ENCODE results near the gene ECHS1.
"Not testable (repeated sequence)": the region's sequence is repeated elsewhere in the genome, so short reads cannot be mapped to it uniquely, and the experiment has no call there.

The ECHS1 gene

GRCh38 chr10:133377025-133377817 is 4.1 kb upstream of the ECHS1 start:
- no peak for DNase-seq

DNA sequence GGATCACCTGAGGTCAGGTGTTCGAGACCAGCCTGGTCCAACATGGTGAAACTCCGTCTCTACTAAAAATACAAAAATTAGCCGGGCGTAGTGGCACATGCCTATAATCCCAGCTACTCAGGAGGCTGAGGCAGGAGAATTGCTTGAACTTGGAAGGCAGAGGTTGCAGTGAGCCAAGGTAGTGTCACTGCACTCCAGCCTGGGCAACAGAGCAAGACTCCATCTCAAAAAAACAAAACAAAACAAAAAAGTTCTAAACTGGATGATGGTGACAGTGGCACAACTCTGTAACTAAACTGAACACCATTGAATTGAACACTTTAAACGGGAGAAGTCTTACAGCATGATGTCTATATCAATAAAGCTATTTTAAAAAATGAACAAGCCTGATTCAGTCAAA is 3.0 kb upstream of the ECHS1 start:
- not testable (repeated sequence) for DNase-seq

- DNase-seq: no peak
Observed at GRCh38 chr10:133375357-133376115, 2.4 kb upstream of the ECHS1 start.

DNA sequence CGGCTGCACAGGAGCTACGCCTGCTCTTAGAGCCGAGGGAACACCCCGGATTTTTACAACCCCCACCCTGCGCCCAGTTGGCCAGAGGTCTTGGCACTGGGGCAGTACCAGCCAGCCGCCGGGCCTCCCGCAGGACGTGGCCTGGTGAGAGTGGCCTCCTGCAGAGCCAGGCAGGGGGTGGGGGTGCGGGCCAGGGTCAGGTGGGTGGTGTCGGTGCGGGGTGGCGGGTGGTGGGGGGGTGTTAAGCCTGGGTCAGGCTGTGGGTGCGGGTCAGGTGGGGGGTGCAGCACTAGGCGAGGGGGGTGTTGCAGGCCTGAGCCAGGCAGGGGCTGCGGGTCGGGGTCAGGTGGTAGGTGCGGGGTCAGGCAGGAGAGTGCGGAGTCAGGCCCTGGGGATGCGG is 647 bp downstream of the ECHS1 start:
- no peak for DNase-seq

GRCh38 chr10:133370030-133370786 is 2.9 kb downstream of the ECHS1 start:
- DNase-seq: no peak

GRCh38 chr10:133368153-133368552 is 5.0 kb downstream of the ECHS1 start:
- no peak for DNase-seq

- DNase-seq: not testable (repeated sequence)
Observed at GRCh38 chr10:133367461-133367860, 5.7 kb downstream of the ECHS1 start.

- DNase-seq: no peak
Observed at GRCh38 chr10:133366751-133367150, 6.4 kb downstream of the ECHS1 start.

- no peak for DNase-seq
Observed at GRCh38 chr10:133366130-133366478, 7.0 kb downstream of the ECHS1 start.

- DNase-seq: no peak
Observed at GRCh38 chr10:133365461-133366129, 7.6 kb downstream of the ECHS1 start.

DNA sequence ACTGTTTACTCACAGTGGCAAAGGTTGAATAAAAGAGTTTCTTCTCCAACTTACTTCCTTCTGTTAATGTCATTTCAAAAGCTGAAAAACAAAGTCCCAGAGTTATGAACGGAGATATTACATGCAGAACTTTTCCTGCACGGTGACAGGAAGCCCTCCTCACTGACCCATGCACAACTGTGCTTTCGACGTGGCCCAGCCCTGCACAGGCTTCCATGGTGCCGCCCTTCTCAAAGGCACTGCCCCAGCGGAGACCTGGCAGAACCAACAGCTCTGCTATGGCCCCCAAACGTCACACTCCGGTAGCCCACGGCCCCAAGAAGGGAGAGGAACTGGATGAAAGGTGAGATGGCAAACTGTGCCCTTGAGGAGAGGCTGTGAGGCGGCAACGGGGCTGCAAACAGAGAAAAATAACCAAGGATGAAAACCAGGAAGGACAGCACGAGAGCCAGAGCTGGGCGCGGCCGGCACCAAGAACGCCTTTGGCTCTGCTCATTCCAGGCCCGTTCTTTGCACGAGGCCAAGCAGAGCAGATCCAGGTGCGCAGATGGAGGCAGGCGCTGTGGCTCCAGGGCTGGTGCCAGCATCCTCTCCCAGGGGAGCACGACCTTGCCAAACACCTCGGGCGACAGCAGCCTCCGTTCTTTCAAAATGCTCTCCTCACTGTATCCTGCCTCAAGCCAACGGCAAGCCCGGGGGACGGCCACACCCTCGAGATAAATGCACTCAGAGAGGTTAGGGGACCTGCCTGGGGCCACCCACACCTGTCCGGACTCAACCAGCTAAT is 8.3 kb downstream of the ECHS1 start:
- no peak for DNase-seq

DNA sequence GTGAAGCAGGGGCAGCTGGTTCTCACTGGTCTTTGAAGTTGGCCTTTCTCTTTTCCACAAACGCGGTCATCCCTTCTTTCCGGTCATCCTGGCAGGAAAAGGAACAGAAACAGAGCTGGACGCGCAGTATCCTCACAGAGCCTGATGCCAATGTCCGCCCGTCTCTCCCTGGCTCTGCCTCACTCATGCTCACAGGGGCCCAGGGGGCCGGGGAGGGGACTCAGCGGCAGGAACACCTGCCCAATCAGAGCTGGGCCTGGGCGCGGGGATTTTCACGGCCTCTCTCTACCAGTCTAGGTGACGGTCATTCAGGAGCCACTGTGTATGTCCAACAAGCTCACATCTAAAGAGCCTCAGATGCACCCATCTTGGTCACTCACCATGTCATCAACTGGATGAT is 10.3 kb downstream of the ECHS1 start:
- no peak for DNase-seq

- no peak for DNase-seq
Observed at GRCh38 chr10:133361773-133362441, 11.2 kb downstream of the ECHS1 start.

DNA sequence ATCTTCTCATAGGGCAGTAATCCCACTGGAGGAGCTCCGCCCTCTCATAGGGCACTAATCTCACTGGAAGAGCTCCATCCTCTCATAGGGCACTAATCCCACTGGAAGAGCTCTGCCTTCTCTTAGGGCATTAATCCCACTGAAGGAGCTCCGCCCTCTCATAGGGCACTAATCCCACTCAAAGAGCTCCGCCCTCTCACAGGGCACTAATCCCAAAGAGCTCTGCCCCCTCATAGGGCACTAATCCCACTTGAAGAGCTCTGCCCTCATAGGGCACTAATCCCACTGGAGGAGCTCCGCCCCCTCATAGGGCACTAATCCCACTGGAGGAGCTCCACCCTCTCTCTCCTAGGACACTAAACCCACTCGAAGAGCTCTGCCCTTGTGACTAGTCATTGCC is 11.9 kb downstream of the ECHS1 start:
- no peak for DNase-seq

GRCh38 chr10:133359972-133360610 is 13.1 kb downstream of the ECHS1 start:
- DNase-seq: no peak

DNA sequence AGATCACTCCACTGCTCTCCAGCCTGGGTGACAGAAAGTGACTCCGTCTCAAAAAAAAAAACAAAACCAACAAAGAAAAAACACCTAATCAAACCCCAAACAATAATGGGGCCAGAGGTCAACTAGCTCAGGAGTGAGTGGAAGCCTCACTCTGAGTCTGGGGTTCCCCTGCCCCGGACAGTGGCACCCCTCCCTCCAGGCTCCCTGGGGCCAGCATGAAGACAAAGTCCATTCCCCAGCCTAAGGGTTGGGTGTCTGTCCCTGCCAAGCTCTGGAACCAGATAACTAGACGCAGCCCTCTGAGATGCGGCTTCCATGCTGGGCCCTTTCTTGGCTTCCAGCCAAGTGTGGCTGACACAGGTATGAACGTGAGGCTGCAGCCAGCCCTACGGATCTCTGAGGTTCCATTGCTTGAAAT is 13.6 kb downstream of the ECHS1 start:
- DNase-seq: no peak

GRCh38 chr10:133358925-133359310 is 14.2 kb downstream of the ECHS1 start:
- no peak for DNase-seq

DNA sequence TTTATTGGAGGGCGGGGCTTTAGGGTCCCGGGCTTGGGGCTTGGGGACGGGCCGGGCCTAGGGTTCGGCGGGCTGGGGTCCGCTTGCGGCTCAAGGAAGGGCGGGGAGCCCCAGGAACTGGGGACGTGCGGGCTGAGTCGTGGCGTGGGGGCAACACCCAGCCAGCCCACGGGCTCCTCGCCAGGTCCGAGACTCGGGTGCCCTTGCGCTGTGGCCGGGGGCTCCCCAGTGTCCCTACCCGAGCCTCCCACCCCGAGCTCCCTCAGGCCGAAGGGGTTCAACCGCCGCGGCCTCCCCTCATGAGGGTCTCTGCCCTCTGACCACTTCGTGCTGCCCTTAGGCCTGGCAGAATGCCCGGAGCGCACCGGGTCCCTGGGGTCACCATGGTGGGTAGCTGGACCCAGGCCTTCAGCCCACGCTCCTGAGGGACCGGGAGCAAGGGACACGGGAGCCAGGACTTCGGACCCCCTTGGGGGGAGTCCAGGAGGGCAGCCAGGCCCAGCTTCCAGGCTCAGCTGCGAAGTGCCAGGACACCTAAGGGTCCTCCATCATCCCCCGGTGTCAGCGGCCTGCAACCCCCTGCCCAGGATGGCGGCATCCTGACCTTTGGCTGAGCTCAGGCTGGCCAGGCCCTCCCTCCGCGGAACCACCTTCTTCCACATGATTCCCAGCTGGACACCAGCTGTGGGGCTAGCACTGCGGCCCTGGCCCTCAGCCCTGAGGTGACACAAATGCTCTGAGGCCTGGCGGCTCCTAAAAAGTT is 14.8 kb downstream of the ECHS1 start:
- DNase-seq: no peak

DNA sequence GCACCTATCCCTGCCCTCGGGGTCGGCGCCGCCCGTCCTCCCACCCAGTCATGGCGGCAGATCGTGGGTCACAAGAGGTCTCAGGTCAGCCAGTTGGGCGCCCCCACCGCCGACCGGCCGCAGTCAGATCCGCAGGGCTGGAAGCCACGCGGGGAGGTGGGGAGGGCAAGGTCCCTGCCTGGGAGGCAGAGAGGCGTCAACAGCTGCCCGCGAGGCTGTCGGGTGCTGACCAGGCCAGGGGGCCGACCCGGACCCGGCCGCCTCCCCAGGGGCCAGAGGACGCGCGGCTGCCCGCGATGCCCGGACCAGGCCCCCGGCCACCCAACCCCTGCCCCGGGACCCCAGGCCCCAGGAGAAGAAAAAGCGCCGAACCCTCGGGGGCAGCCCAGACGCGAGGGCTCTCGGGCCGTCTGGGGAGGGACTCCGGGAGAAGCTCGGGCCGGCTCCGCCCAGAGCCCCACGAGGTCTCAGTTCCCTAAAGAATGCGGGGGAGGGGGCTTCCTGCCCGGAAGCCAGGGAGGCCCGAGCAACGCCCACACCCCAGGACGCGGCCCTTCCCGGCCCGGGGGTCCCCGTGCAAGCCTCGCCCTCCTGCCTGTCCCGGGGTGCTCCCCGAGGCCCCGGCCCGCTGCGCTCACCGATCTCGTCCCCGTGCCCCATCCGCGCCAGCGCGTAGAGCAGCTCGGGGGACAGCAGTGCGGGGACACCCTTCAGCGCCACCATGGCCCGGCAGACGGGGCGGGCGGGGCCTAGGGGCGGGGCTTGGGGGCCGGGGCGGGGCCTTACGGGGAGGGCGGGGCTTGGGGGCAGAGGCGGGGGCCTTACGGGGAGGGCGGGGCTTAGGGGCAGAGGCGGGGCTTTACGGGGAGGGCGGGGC is 15.6 kb downstream of the ECHS1 start, which contains the start of gene FUOM:
TSS of gene FUOM (minus strand) at position 735 of the 877 bp plus-strand sequence. CDS start at position 723, 12 bp downstream.
- DNase-seq: no peak
